HepG2 (cell line): ENCODE results near the gene TCF12.

Experiments
- ATF7 ChIP-seq, 2 experiments: fragments of 450-650 bp in 1 of 2; sonication (generic) in 1 of 2; formaldehyde crosslinking in 1 of 2; IDR thresholded peaks; 2 replicates each; pipeline versions ENCODE4 v1.4.0 to v1.6.1; 2016 to 2020; ENCODE audit warnings: antibody characterized with exemption in 1 of 2, mild to moderate bottlenecking in 1 of 2, missing genetic modification reagents in 1 of 2
- EZH2 ChIP-seq: conservative IDR thresholded peaks from 2 replicates; pipeline ENCODE4 v1.6.1; 2012; ENCODE audit warnings: mild to moderate bottlenecking, low read depth, low read length, moderate library complexity
- HDAC2 ChIP-seq: sonication (generic); formaldehyde crosslinking; IDR thresholded peaks from 2 replicates; pipeline ENCODE4 v1.4.0; 2020; ENCODE audit warnings: missing genetic modification reagents
- HMGXB4 ChIP-seq, 2 experiments: sonication (generic) in 1 of 2; formaldehyde crosslinking in 1 of 2; IDR thresholded peaks; 2 replicates each; pipeline versions ENCODE4 v1.4.0 to v1.6.1; 2018 to 2020; ENCODE audit warnings: missing genetic modification reagents in 2 of 2, borderline replicate concordance in 1 of 2, low read depth in 1 of 2, mild to moderate bottlenecking in 1 of 2, missing biosample characterization in 1 of 2
- ZKSCAN1 ChIP-seq: fragments of 150-350 bp; IDR thresholded peaks from 2 replicates; pipeline ENCODE4 v1.6.1; 2014; ENCODE audit warnings: low read length
- ZNF142 ChIP-seq: sonication (generic); formaldehyde crosslinking; IDR thresholded peaks from 2 replicates; pipeline ENCODE4 v1.4.0; 2020; ENCODE audit warnings: missing genetic modification reagents
- ZNF263 ChIP-seq: sonication (generic); formaldehyde crosslinking; IDR thresholded peaks from 2 replicates; pipeline ENCODE4 v1.4.0; 2020; ENCODE audit warnings: missing genetic modification reagents
- ZNF407 ChIP-seq: sonication (generic); formaldehyde crosslinking; IDR thresholded peaks from one replicate; pipeline ENCODE4 v1.5.1; 2020; ENCODE audit warnings: mild to moderate bottlenecking, missing genetic modification reagents; ENCODE audit errors: not compliant biosample characterization
- ZNF704 ChIP-seq: sonication (generic); formaldehyde crosslinking; IDR thresholded peaks from 2 replicates; pipeline ENCODE4 v1.8.1; 2023; ENCODE audit warnings: mild to moderate bottlenecking, inconsistent platforms, moderate library complexity, missing genetic modification reagents, borderline replicate concordance

- TF ChIP-seq ZNF142 = no peak
- TF ChIP-seq ZKSCAN1 = no peak
- TF ChIP-seq ATF7 (IDR thresholded peaks at IDR 0.05) = no peak
- no peak for TF ChIP-seq ATF7 (CRISPR knock-in tag; IDR thresholded peaks at IDR 0.05)
- TF ChIP-seq HDAC2 (CRISPR knock-in tag) = no peak
- no peak for TF ChIP-seq HMGXB4 (CRISPR knock-in tag; IDR thresholded peaks at IDR 0.05; ENCODE audit: borderline replicate concordance in 1 of 2, low read depth in 1 of 2)
- no peak for TF ChIP-seq ZNF407 (CRISPR knock-in tag)
- no peak for TF ChIP-seq ZNF263 (CRISPR knock-in tag)
- TF ChIP-seq ZNF704 (CRISPR knock-in tag) = no peak
- TF ChIP-seq EZH2 = no peak
Observed at GRCh38 chr15:57335293-57335715, 416.9 kb downstream of the TCF12 start.
